Amniotic stem cell (primary cell): ENCODE measurements around the gene SULF2.

Experiments
- DNase-seq: peaks from one replicate; lab custom pipeline; 2025; lab: John Stamatoyannopoulos, UW

The SULF2 gene

DNA sequence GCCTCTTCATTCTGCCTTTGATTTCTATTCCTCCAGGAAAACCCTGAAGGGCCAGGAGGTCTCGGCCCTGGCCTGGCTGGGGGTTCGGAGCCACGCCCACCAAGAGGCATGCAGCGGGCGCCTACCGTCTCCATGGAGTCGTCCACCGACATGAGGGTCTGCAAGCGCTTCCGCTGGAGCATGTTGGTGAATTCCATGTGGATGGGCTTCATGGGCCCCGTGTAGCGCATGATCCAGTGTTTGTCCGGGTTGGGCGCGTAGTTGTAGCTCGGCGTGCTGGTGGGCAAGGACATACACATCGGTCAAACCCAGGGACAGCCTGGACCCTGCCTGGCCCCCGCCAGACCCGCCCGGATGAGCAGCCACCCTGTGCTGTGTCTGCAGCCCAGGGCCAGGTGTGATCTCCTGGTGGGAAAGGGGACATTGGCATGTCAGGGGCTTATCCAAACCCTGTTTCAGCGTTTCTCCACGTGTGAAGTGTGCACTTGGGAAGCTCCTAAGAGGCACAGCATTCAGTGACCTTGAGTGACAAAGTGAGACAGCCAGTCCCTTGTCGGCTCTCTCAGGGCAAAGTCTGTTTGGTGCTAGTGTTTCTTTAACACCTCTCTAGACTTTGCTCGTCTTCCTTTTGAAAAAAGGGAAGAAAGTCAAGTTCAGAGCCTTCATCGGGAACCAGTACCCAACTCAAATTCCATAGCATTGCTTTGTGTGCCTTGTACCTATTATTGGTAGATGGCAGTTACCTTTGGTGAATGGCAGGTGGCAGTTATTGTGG is 100.8 kb downstream of the SULF2 start:
- DNase-seq, result no peak

DNA sequence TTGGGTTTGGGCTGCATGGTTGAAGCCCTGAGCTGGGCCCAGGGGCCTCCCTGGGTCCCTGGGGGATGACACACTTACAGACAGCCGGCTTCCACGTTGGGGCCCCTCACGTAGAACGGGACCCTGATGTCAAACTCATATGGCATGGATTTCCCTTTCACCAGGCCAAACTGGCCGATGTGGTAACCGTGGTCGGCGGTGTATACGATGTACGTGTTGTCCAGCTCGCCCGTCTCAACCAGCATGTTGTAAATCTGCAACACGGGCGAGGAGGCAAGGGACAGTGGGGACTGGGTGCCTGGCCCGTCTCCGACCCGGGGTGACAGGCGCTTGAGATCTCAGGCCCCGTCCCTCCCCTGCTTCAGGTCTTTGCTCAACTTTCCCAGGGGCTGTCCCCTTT is 102.4 kb downstream of the SULF2 start:
- no peak for DNase-seq

DNA sequence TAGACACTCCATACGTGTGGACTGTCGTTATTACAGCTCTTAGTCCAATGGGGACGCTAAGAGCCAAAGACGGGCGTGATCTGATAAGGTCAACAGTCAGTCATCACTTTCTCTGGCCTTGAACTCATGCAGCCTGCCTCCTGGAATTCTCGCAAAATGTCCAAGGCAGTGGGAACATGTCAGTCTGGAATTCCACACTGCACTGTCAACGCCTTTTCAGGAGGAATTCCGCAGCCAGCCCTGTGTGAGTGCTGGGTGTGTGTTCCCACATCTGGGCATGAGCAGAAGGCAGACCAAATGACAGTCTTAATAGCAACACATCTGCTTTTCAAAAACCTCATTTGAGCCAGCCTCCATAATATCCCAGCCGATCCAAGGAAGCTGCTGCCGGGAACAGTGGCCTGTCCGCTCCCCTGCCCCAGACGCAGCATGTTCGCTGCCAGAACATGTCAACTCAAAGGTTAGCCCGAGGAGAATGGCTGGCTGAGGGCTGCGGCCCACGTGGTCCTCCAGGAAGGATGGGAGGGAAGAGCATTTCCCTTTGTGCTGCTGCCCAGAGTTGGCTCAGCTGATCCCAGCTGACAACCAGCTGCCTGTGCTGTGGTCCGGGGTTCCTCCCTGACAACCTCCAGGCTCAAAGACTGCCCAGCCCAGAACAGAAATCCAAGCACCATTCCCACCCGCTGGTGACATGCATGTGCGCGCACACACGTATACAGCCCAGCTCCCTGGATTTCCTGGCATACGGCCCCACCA is 103.1 kb downstream of the SULF2 start:
- no peak for DNase-seq

DNA sequence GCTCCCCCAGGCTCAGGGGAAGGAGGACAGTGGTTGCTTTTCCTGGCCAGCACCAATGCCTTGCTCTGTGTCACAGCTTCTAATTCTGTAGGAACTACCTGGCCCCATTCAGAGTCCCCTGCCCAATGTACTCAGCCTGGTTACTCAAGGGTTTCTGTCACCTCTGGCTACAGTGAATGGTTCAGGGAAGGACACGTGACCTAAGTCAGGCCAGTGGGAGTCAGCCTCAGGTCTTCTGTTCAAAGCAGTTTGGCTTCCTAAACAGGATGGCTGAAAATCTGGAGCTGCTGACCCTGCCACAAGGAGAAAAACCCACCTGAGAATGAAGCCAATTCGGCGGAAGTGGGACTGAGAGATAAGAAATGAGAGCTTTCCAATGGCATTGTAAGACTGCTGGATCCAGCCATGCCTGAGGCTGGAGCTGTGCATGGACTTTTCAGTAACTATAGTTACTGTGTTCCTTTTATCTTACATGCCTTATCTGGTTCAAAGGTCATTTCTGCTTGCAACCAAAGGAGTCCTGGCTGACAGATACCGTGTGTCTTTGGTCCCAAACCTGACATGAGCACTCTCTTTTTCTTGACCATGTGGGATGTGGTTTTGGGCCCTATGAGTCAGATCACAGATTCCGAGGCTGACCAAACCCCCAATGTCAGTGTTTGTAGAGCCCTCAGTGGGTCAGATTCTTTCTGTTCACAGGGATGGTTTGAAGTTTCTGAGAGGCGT is 104.3 kb downstream of the SULF2 start:
- no peak for DNase-seq

DNA sequence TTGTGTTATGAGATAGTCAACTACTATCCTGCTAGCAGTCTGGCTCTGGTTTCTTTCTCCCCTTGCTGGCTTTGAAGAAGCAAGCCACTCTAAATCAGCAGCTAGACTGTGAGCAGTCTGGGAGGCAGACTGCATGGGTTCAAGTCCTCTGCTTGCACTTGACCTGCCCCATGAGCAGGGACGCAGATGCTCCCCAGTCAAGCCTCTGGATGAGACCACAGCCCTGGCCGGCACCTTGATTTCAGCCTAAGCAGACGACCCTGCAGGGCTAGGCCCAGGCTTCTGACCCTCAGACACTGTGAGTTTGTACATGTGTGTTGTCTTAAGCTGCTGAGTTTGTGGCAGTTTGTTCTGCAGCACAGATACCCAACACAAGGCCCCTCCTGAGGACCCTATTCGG is 105.8 kb downstream of the SULF2 start:
- DNase-seq, result no peak

DNA sequence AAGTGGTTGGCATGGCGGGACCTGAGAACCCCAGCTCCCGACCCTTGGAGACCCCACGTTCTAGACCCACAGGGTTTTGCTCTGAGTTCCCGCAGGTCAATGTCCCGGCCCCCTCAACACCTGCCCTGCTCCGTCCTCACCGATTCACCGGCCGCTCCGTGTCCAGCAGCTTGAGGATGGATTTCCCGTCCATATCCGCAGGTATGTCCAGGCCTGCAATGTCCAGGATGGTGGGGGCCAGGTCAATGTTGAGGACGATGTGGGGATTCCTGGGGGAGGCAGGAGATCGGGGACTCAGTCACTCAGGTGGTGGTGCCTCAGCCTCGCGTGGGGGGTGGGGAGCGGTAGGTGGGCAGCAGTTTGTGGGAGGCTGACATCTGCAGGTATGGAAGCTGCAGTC is 106.7 kb downstream of the SULF2 start:
- no peak for DNase-seq

DNA sequence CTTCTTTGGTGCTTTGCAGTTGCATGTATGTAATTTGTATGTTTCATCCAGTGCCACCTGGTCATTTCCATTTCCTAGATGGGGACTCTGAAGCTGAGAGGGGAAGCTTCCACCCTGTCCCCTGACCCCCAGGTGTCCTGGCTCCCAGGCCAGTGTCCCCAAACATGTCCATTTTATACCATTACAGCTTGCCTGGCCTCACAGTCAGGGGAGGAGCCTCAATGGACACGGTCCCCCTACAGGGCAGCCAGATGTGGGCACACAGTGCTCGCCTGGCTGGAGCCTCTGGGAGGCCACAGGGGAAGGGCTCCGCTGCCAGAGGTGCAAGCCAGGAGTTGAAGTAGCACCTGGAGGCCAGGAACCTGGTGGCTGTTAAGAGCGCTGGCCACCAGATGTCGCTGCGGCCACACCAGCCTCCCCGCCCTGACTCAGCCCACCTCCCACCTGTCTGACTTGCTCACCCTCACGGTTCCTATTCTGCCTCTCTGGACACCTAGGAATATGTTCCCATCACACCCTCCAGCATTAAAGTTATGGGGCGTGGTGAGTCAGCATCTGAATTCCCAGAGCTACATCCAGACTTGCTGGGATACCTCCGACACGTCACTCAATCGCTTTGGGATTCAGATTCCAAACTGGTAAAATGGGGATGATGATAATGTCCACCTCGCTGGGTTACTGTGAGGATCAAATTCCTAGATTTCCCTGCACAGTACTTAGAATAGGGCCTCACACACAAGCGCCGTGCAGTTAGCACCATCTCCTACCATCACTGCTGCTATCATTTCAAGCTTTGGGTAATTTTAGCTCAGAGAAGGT is 107.4 kb downstream of the SULF2 start:
- DNase-seq, result no peak

DNA sequence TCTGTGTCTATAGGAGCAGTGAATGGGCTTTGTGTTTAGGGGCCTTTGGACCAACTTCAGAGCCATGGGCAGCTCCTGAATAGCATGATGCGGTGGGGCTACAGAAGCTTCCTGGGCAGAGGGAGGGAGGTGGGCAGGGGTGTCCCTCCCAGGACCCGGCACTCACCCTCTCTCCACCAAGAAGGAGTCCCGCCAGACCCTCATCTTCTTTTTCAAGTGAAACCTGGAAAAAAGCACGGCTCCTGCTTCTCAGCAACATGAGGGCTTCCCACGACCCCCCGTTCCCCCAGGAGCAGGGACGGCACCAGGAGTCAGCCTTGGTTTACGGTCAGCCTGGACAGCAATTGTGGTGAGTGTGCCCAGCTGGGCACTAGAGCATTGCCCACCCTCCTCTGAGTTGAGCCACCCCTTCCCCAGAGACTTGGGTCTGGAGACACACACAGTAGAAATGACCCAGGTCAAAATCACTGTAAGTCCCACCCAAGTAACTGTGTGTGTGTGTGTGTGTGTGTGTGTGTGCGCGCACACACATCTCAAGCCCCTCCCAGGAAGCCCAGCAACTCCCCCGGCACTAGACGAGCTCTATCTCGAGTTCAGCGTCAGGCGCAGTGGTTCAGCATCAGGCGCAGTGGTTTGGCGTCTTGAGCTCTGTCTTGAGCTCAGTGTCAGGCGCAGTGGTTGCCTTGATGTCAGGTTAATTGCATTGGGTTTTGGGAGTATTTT is 108.2 kb downstream of the SULF2 start:
- no peak for DNase-seq

DNA sequence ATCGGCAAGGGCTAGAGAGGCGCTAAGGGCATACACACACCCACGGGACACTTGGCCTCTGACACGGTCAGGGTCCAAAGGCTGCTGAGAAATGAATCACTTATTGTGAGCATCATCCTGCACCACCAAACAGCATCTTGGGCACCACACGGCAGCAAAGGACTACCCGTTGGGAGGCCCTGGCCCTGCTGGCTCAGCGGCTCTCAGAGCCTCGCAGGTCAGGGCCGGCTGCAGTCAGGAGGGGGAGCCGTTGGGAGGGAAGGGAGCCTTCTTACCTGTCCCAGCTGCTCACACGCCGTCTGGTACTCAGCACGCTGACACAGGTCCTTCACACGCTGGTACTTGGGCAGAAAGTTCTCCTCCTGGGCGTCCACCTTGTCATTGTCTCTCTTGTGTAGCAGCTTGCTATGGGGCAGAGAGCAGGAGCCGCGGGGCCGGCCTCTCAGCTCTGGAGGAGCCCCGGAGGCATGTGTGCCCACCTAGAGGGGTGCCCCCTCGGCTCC is 109.0 kb downstream of the SULF2 start:
- DNase-seq, result no peak

DNA sequence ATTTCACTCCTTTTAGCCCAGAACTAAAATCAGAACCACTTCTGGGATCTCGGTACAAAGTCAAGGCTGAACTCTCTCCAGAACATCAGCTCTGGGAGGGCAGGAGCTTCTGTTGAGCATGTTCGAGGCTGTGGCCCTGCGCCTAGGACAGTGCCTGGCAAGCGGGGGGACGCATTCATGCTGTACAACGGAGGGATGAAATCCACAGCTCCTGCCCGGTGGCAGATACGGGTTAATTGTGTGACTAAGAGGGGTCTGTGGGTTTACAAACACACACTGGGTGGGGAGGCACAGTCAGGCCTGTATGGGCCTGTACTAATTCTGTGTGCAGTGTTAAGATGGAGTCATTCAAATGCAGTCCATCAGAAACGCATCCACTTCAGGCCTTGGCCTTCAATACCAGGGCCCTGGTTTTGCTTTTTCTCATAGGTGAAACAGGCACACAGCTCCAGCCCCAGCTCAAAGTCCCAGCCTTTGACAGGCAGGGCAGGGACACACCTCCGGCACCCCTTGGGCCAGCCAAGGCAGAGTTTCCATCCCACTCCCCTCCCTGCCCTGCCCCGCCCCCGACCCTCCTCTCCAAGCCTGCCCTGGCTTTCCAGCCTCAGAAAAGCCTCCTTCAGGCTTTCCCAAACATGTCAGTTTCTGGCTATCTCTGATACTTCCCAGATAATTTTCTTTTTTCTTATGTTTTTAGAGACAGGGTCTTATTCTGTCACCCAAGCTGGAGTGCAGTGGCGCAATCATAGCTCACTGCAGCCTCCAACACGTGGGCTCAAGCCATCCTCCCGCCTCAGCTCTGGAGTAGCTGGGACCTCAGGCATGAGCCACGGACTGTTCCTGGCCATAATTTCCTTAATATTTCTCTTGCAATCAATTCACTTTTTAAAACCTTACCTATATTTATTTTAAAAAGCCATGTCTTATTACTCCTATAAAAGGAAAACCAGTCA is 109.8 kb downstream of the SULF2 start:
- DNase-seq, result no peak

DNA sequence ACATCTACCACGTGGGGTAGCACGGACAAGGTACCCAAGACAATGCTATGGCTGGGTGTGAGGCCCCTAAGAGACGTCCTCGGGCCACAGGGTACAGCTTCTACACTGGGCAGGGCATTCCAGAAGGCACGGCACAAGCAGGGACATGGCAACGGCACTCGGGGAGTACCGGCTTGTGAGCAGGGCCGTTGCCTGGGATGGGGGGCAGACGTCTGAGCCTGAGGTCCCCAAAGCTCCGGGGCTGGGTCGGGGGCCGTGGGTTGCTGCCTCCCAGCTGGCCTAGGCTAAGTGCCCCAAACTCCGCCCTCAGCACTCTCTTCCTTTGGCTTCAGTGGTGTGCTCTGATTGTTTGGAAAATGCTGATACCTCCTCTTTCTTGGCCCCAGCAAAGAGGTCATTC is 110.6 kb downstream of the SULF2 start:
- DNase-seq, result no peak

DNA sequence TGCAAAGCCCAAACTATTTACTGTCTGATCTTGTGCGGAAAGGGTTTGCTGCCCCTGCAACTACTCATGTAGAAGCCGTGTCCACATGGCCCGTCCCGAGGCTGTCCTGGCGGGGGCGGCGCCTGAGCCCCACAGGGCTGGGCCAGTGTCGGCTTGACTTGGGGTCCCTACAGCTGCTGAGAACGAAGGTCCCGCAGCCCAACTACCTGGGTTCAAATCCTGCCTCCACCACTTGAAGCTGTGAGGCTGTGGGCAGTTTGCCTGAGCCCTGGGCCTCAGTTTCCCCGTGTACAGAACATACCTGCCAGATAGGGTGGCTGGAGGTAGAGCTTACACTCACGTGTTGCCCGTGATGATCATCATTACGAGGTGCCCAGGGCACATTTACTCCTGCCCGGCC is 111.1 kb downstream of the SULF2 start:
- DNase-seq, result no peak

DNA sequence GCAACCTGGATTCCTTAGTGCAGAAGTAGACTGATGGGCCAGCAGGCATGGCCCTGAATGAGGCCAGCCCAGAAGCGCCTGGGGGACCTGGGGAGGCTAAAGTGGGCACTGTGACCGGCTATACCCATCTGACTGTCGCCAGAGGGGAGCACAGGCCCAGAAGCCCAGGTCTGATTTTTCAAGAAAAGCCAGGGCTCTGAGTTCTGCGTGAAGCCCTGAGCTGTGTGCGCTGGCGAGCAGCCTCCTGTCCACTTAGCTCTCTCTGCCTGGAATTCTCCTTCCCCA is 111.7 kb downstream of the SULF2 start:
- DNase-seq, result no peak

DNA sequence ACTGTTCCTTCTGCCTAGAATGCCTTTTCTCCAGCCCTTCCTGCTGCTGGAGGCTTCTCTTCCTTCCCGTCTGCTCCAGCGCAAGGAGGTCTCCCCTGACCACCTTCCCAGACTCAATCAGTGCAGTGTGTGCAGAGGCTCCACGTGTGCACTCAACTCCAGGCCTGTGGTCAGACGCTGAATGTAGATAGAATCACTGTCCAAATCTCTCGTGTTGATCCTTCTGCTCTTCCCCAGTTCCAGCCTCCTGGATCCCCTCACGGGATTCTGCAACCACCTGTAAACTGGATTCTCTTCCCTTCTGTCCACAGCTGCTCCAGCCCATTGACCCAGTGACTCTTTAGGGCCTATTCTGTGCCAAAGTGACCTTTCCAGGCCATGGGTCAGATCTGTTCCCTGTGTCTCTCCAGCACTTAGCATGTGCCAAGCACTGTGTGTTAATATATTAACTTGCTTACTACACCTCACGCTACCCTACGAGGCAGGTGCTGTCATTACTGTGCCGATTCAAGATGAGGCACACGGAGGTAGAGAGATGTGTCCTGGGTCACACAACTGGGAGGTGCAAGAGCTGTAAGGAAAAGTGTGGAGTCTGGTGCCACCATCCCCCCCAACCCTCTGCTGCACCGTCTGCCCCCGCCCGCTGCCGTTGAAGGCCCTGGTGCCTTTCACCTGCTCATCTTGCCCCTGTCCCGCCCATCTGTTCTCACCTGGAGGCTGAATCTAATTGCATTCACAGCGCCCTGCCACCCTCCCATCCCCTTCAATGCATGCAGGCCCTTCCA is 112.2 kb downstream of the SULF2 start:
- no peak for DNase-seq

DNA sequence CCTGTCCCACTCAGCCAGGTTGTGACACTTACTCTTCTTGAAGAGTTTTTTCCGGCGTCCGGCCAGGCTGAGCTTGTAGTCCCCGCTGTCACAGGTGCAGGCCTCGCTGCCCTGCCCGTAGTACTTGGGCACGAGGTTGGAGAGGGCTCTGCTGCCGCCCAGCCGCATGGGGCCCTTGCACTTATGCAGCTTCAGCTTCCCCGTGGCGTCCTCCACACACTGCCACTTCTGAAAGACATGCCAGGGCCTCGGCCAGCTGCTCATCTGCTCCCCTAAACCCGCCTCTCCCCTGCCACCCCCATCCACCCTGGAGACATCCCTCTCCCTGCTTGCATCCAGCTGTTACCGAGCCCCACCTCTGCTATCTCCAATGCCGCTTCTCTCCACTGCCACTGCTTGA is 113.1 kb downstream of the SULF2 start:
- no peak for DNase-seq

DNA sequence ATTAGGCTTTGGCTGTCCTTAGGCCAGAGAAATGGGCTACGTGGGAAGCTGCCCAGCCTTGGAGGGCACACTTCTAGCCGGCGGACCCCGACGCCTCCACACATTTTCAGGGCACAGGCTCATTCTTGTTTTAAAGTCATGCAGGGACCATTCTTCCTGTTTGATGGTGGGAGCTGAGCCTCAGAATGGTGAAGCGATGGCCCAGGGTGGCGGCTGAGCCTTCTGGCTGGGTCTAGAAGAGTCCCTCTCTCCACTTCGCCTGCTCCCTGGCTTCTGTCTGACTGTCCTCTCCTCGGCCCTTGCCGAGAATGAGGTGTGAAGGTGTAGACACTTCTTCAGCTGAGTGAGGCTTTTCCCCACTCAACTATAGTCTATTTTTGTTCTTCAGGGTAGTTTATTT is 114.4 kb downstream of the SULF2 start:
- DNase-seq, result no peak

DNA sequence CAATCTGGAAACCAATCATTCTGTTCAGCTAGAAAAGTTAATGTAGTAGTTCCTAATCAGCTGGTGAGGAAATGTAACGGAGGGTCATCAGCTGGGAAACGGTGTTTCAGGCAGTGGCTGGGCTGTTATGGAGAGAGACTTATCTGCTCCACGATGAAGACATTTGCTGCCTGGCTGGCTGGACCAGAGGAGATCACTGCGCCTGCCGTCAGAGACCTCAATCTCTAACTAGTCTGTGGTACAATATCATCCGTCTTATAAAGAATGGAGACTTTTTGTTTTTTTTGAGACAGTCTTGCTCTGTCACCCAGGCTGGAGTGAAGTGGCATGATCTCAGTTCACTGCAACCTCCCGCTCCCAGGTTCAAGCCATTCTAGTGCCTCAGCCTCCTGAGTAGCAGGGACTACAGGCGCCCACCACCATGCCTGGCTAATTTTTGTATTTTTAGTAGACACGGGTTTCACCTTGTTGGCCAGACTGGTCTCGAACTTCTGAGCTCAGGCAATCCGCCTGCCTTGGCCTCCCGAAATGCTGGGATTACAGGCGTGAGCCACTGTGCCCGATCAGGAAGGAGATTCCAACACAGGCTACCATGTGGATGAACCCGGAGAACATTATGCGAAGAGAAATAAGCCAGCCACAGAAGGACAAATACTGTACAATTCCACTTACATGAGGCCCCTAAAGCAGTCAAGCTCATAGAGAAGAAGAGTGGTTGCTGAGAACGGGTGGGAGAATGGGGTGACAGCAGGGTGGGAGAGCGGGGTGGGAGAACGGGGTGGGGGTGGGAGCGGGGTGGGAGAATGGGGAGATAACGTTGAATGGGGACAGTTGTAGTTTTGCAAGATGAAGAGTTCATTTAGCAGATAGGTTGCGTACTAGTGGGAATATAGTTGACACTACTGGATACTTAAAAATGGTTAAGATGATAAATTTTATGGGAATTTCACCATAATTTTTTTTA is 115.1 kb downstream of the SULF2 start:
- DNase-seq, result no peak

DNA sequence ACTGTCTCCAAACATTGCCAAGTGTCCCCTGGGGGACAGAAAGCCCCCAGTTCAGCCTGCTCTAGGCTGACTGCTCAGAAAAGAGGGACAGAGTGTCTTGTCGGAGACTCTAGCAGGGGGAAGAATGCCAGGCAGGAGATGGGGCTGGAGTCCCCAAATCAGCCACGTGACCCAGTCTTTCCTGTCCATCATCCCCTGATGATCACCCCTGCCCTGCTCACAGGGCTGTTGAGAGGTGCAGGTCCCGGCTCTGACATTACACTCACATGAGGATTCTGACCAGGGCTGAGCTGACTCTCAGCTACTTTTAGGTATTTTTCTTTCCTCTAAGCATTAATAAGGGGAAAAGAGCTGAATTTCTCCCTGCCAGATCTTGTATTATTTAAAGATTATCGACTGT is 115.8 kb downstream of the SULF2 start:
- DNase-seq, result no peak

DNA sequence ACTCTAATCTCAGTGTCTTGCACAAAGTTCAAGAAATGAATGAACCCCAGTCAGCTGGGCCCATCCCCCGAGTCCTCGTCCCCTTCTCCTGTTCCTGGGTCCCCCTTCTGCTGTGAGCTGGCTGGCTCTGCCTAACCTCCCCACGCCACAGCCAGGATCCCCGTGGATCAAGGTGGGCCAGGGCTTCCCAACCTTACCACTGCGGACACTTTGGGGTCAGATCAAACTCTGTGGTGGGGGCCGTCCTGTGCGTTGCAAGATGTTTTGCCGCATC is 116.2 kb downstream of the SULF2 start:
- no peak for DNase-seq
